22Rv1 (cell line): ENCODE data around the gene RTTN.
A peak's percentile ranks its signal among the peaks of the same experiment; 100 is the strongest.

Experiments
- H3K27ac ChIP-seq: fragments of 450-650 bp; 2 replicates; pipeline ENCODE4 v1.5.1; 2017
- CTCF ChIP-seq: fragments of 450-650 bp; IDR thresholded peaks from 2 replicates; pipeline ENCODE4 v1.5.1; 2017; ENCODE audit warnings: mild to moderate bottlenecking
- ZFX ChIP-seq: fragments of 450-650 bp; IDR thresholded peaks from 2 replicates; pipeline ENCODE4 v1.6.1; 2017; ENCODE audit warnings: antibody characterized with exemption, borderline replicate concordance

RTTN gene

GRCh38 chr18:70078106-70078505 is 127.4 kb downstream of the RTTN start:
- no peak overlapping the region for H3K27ac ChIP-seq
- no peak for TF ChIP-seq CTCF
- TF ChIP-seq ZFX, result no peak

GRCh38 chr18:70075906-70076305 is 129.6 kb downstream of the RTTN start:
- no peak overlapping the region for H3K27ac ChIP-seq
- no peak for TF ChIP-seq ZFX
- no peak for TF ChIP-seq CTCF

GRCh38 chr18:70074116-70074515 is 131.4 kb downstream of the RTTN start:
- TF ChIP-seq CTCF, result no peak
- no peak for TF ChIP-seq ZFX
- no peak overlapping the region for H3K27ac ChIP-seq

GRCh38 chr18:70073432-70073831 is 132.1 kb downstream of the RTTN start:
- TF ChIP-seq CTCF (no peak), ZFX (no peak)

GRCh38 chr18:70072678-70073077 is 132.8 kb downstream of the RTTN start:
- no peak overlapping the region for H3K27ac ChIP-seq
- TF ChIP-seq CTCF, result peak; percentile 49
- TF ChIP-seq ZFX, result no peak

More at GRCh38 chr18:70073432-70073831, 132.1 kb downstream of the RTTN start:
- no peak overlapping the region for H3K27ac ChIP-seq

GRCh38 chr18:70069965-70070364 is 135.5 kb downstream of the RTTN start:
- no peak for TF ChIP-seq ZFX
- TF ChIP-seq CTCF, result no peak
- H3K27ac ChIP-seq, result no peak overlapping the region

GRCh38 chr18:70069382-70069781 is 136.1 kb downstream of the RTTN start:
- H3K27ac ChIP-seq, result no peak overlapping the region
- TF ChIP-seq ZFX, result no peak
- TF ChIP-seq CTCF, result no peak
